Bone marrow (tissue), 2 donors: Measurements from ENCODE around the gene C19orf25.
A peak's percentile ranks its signal among the peaks of the same experiment; 100 is the strongest.
"Not testable (repeated sequence)": the region's sequence is repeated elsewhere in the genome, so short reads cannot be mapped to it uniquely, and the experiment has no call there.

Experiments
- DNase-seq, 2 donors: peaks; one replicate each; lab custom pipeline; 2025; lab: John Stamatoyannopoulos, UW

Gene C19orf25

GRCh38 chr19:1449467-1450442 lies 29.3 kb downstream of the C19orf25 start, which contains the start of gene APC2:
APC2 (plus strand) TSS chr19:1450121; CDS start chr19:1453002, 2,881 bp downstream.
- DNase-seq = no peak

GRCh38 chr19:1447944-1448343 lies 31.1 kb downstream of the C19orf25 start:
- DNase-seq = no peak

- no peak for DNase-seq
Measured at GRCh38 chr19:1447504-1447903, 31.5 kb downstream of the C19orf25 start.

GRCh38 chr19:1446713-1447481 lies 32.1 kb downstream of the C19orf25 start:
- DNase-seq = no peak

- no peak for DNase-seq
Measured at GRCh38 chr19:1445932-1446712, 32.9 kb downstream of the C19orf25 start.

GRCh38 chr19:1445185-1445931 lies 33.7 kb downstream of the C19orf25 start:
- peak; percentile 34 to 37 for DNase-seq

- no peak for DNase-seq
Measured at GRCh38 chr19:1441677-1442438, 37.2 kb downstream of the C19orf25 start.

GRCh38 chr19:1441022-1441426 lies 38.0 kb downstream of the C19orf25 start:
- no peak for DNase-seq

- no peak for DNase-seq
Measured at GRCh38 chr19:1440418-1440801, 38.6 kb downstream of the C19orf25 start.

- not testable (repeated sequence) for DNase-seq
Measured at GRCh38 chr19:1439525-1440417, 39.2 kb downstream of the C19orf25 start.

GRCh38 chr19:1438933-1439354 lies 40.1 kb downstream of the C19orf25 start:
- DNase-seq = no peak

- peak; percentile 86 to 92 for DNase-seq
Measured at GRCh38 chr19:1438035-1438932, 40.7 kb downstream of the C19orf25 start, which contains the start of gene RPS15. RPS15 (plus strand) TSS chr19:1438396; CDS start chr19:1438426, 30 bp downstream.

- DNase-seq = no peak
Measured at GRCh38 chr19:1437609-1438008, 41.4 kb downstream of the C19orf25 start.

GRCh38 chr19:1435378-1435989 lies 43.5 kb downstream of the C19orf25 start:
- DNase-seq = no peak

- DNase-seq = no peak
Measured at GRCh38 chr19:1434577-1435060, 44.4 kb downstream of the C19orf25 start.

GRCh38 chr19:1434040-1434366 lies 45.0 kb downstream of the C19orf25 start:
- DNase-seq = no peak

GRCh38 chr19:1433119-1434039 lies 45.6 kb downstream of the C19orf25 start:
- no peak for DNase-seq
